ENCODE measurements around the gene EML4. TPM values are rescaled to one million over a fixed set of nuclear protein-coding genes. Genes with fewer than 3 reads are reported as not detected.

EML4 gene
- total and polyA plus RNA-seq, 2 of the 13 experiments (the other 11 are each of a cell fraction or from before 2014, with no cell fraction given) = 243 to 476 TPM

- TF ChIP-seq DPF2 (CRISPR knock-in tag; IDR thresholded peaks at IDR 0.05; ENCODE audit: borderline replicate concordance, low read depth) = no peak
- TF ChIP-seq ZNF232 (CRISPR knock-in tag; IDR thresholded peaks at IDR 0.05; ENCODE audit: borderline replicate concordance) = no peak
- no peak for TF ChIP-seq SIN3B (IDR thresholded peaks at IDR 0.05; ENCODE audit: low read length)
- no peak for TF ChIP-seq HIVEP1 (CRISPR knock-in tag; IDR thresholded peaks at IDR 0.05)
- TF ChIP-seq MTF2 (CRISPR knock-in tag; IDR thresholded peaks at IDR 0.05; ENCODE audit: borderline replicate concordance) = no peak
- TF ChIP-seq ATF2 (CRISPR knock-in tag; IDR thresholded peaks at IDR 0.05) = no peak
- no peak for TF ChIP-seq RFXANK (CRISPR knock-in tag; IDR thresholded peaks at IDR 0.05)
Observed at GRCh38 chr2:42333579-42333978, 164.4 kb downstream of the EML4 start (continued).

- H3K4me1 ChIP-seq (ENCODE audit: insufficient read depth, low read length) = no peaks in the 10 kb centered on the region
- H3K27ac ChIP-seq (ENCODE audit: extremely low read length, insufficient read depth, low read length) = no peak overlapping the region
- no peak overlapping the region for H3K4me2 ChIP-seq (ENCODE audit: low read depth, low read length)
- FAIRE-seq (no peak), DNase-seq (ENCODE audit: low spot score) (no peak), ATAC-seq (no peak)
- no peaks in the 10 kb centered on the region for H3K9me3 ChIP-seq (ENCODE audit: low read length)
- in situ Hi-C loops (cut with HindIII; ENCODE audit: extremely low pct_ligation_motif_present, low pct_unique_long_range_greater_than_20kb) (no loop called here), intact Hi-C loops (cut with micrococcal nuclease; ENCODE audit: unreplicated experiment) (no loop called here)
- H3K79me2 ChIP-seq (ENCODE audit: insufficient read depth, low read length) = no peaks in the 10 kb centered on the region
- WGBS (ENCODE audit: low lambda C conversion rate) = 94% methylated on average over 3 of the region's 3 CpGs
- CTCF ChIA-PET (ENCODE audit: low intra/inter-chr PET ratio, low total read pairs) = no interaction called here
- POLR2A ChIA-PET = no interaction called here
- H3K4me3 ChIP-seq (replicated peaks in 1 of 3; ENCODE audit: insufficient read depth in 1 of 3, low read depth in 2 of 3, low read length in 3 of 3) = no peak overlapping the region
- peaks cover 72% of the 10 kb centered on the region for H4K20me1 ChIP-seq (ENCODE audit: insufficient read depth, low read length)
- no peak overlapping the region for H2AFZ ChIP-seq (ENCODE audit: low read length)
- peaks cover 23 to 49% of the 10 kb centered on the region in 2 experiments for H3K36me3 ChIP-seq (replicated peaks in 1 of 2; ENCODE audit: control insufficient read depth in 1 of 2, insufficient read depth in 2 of 2, low read length in 2 of 2)
- H3K27me3 ChIP-seq (ENCODE audit: control insufficient read depth in 1 of 2, insufficient read depth in 2 of 2, low read length in 2 of 2) = no peaks in the 10 kb centered on the region
- H3K9ac ChIP-seq (ENCODE audit: insufficient read depth, low read depth, low read length) = no peak overlapping the region
- BruUV-seq (replicated peaks) = no TSS peak
- no peak for TF ChIP-seq KLF11 (CRISPR knock-in tag; IDR thresholded peaks at IDR 0.05)
- no peak for TF ChIP-seq MBD4 (IDR thresholded peaks at IDR 0.05; ENCODE audit: borderline replicate concordance, low read length)
- peak; percentile 53; the same call in 1 of the 2 replicates for TF ChIP-seq MEF2D (CRISPR knock-in tag; IDR thresholded peaks at IDR 0.05)
- TF ChIP-seq ZNF263 (CRISPR knock-in tag; IDR thresholded peaks at IDR 0.05) = 0 out of 2 replicates have a peak, but pooled peaks have one; percentile 18
- TF ChIP-seq MAFK (conservative IDR thresholded peaks at IDR 0.05 in 1 of 2, IDR thresholded peaks at IDR 0.05 in 1 of 2; ENCODE audit: low read length in 2 of 2) = peak in 1 of 2 experiments; percentile 17; a peak in 1 of 4 replicates
- TF ChIP-seq ZNF574 (CRISPR knock-in tag; IDR thresholded peaks at IDR 0.05) = 0 out of 2 replicates have a peak, but pooled peaks have one; percentile 34
- 0 out of 2 replicates have a peak, but pooled peaks have one; percentile 12 for TF ChIP-seq ZNF878 (CRISPR knock-in tag; IDR thresholded peaks at IDR 0.05)
- TF ChIP-seq TIGD3 (CRISPR knock-in tag; IDR thresholded peaks at IDR 0.05; ENCODE audit: borderline replicate concordance) = 0 out of 2 replicates have a peak, but pooled peaks have one; percentile 61
- TF ChIP-seq ZNF800 (CRISPR knock-in tag; IDR thresholded peaks at IDR 0.05) = 0 out of 2 replicates have a peak, but pooled peaks have one; percentile 41
- TF ChIP-seq SOX5 (CRISPR knock-in tag; IDR thresholded peaks at IDR 0.05; ENCODE audit: borderline replicate concordance) = 0 out of 2 replicates have a peak, but pooled peaks have one; percentile 8
Observed at GRCh38 chr2:42334220-42334619, 165.1 kb downstream of the EML4 start.

Data from HepG2 (cell line).